ENCODE results near the gene CALHM6. TPM values are rescaled to one million over a fixed set of nuclear protein-coding genes. Genes with fewer than 3 reads are reported as not detected.

The CALHM6 gene
- polyA plus RNA-seq, 2 donors: 2.9 to 3.4 TPM

GRCh38 chr6:116451916-116452315 lies 9.3 kb upstream of the CALHM6 start:
- Histone ChIP-seq H3K27ac (ENCODE audit: low read depth in 2 of 2, low read length in 1 of 2) (no peak overlapping the region), H3K4me3 (ENCODE audit: low read depth in 1 of 2, low read length in 2 of 2) (no peak overlapping the region), H3K36me3 (ENCODE audit: control insufficient read depth in 2 of 2, insufficient read depth in 2 of 2, low read length in 1 of 2) (no peaks in the 10 kb centered on the region), H3K9me3 (ENCODE audit: control insufficient read depth in 2 of 2, insufficient read depth in 1 of 2, low read depth in 1 of 2, low read length in 1 of 2) (no peaks in the 10 kb centered on the region), H3K4me1 (ENCODE audit: control insufficient read depth in 2 of 2, insufficient read depth in 2 of 2, low read length in 1 of 2) (peaks cover 0 to 4% of the 10 kb centered on the region in 2 donors), H3K27me3 (ENCODE audit: control insufficient read depth in 1 of 2, insufficient read depth in 2 of 2, low read length in 2 of 2) (no peaks in the 10 kb centered on the region)

- H3K9me3 ChIP-seq (ENCODE audit: control insufficient read depth in 2 of 2, insufficient read depth in 1 of 2, low read depth in 1 of 2, low read length in 1 of 2): no peaks in the 10 kb centered on the region
- no peaks in the 10 kb centered on the region for H3K36me3 ChIP-seq (ENCODE audit: control insufficient read depth in 2 of 2, insufficient read depth in 2 of 2, low read length in 1 of 2)
- H3K27ac ChIP-seq (ENCODE audit: low read depth in 2 of 2, low read length in 1 of 2): no peak overlapping the region
- H3K27me3 ChIP-seq (ENCODE audit: control insufficient read depth in 1 of 2, insufficient read depth in 2 of 2, low read length in 2 of 2): no peaks in the 10 kb centered on the region
- WGBS, 2 donors: 92 to 95% methylated on average over 2 of the region's 2 CpGs
- H3K4me3 ChIP-seq (ENCODE audit: low read depth in 1 of 2, low read length in 2 of 2): no peak overlapping the region
- H3K4me1 ChIP-seq (ENCODE audit: control insufficient read depth in 2 of 2, insufficient read depth in 2 of 2, low read length in 1 of 2): peaks cover 0 to 4% of the 10 kb centered on the region in 2 donors
Observed at GRCh38 chr6:116452531-116452930, 8.6 kb upstream of the CALHM6 start.

GRCh38 chr6:116456106-116456505 lies 5.1 kb upstream of the CALHM6 start:
- 84 to 94% methylated on average over 3 of the region's 3 CpGs for WGBS, 2 donors
- Histone ChIP-seq H3K27ac (ENCODE audit: low read depth in 2 of 2, low read length in 1 of 2) (no peak overlapping the region), H3K36me3 (ENCODE audit: control insufficient read depth in 2 of 2, insufficient read depth in 2 of 2, low read length in 1 of 2) (no peaks in the 10 kb centered on the region)

GRCh38 chr6:116456927-116457326 lies 4.2 kb upstream of the CALHM6 start:
- no peaks in the 10 kb centered on the region for H3K36me3 ChIP-seq (ENCODE audit: control insufficient read depth in 2 of 2, insufficient read depth in 2 of 2, low read length in 1 of 2)
- H3K4me3 ChIP-seq (ENCODE audit: low read depth in 1 of 2, low read length in 2 of 2): no peak overlapping the region
- no peaks in the 10 kb centered on the region for H3K27me3 ChIP-seq (ENCODE audit: control insufficient read depth in 1 of 2, insufficient read depth in 2 of 2, low read length in 2 of 2)
- peaks cover 0 to 2% of the 10 kb centered on the region in 2 donors for H3K4me1 ChIP-seq (ENCODE audit: control insufficient read depth in 2 of 2, insufficient read depth in 2 of 2, low read length in 1 of 2)
- 75 to 80% methylated on average over 2 of the region's 2 CpGs for WGBS, 2 donors
- H3K9me3 ChIP-seq (ENCODE audit: control insufficient read depth in 2 of 2, insufficient read depth in 1 of 2, low read depth in 1 of 2, low read length in 1 of 2): no peaks in the 10 kb centered on the region
- no peak overlapping the region for H3K27ac ChIP-seq (ENCODE audit: low read depth in 2 of 2, low read length in 1 of 2)

More at GRCh38 chr6:116456106-116456505, 5.1 kb upstream of the CALHM6 start:
- H3K4me3 ChIP-seq (ENCODE audit: low read depth in 1 of 2, low read length in 2 of 2): no peak overlapping the region
- H3K27me3 ChIP-seq (ENCODE audit: control insufficient read depth in 1 of 2, insufficient read depth in 2 of 2, low read length in 2 of 2): no peaks in the 10 kb centered on the region
- no peaks in the 10 kb centered on the region for H3K4me1 ChIP-seq (ENCODE audit: control insufficient read depth in 2 of 2, insufficient read depth in 2 of 2, low read length in 1 of 2)
- H3K9me3 ChIP-seq (ENCODE audit: control insufficient read depth in 2 of 2, insufficient read depth in 1 of 2, low read depth in 1 of 2, low read length in 1 of 2): no peaks in the 10 kb centered on the region

- no peaks in the 10 kb centered on the region for H3K36me3 ChIP-seq (ENCODE audit: control insufficient read depth in 2 of 2, insufficient read depth in 2 of 2, low read length in 1 of 2)
- H3K27me3 ChIP-seq (ENCODE audit: control insufficient read depth in 1 of 2, insufficient read depth in 2 of 2, low read length in 2 of 2): peaks cover 0 to 3% of the 10 kb centered on the region in 2 donors
- no peak overlapping the region for H3K4me3 ChIP-seq (ENCODE audit: low read depth in 1 of 2, low read length in 2 of 2)
- H3K4me1 ChIP-seq (ENCODE audit: control insufficient read depth in 2 of 2, insufficient read depth in 2 of 2, low read length in 1 of 2): peaks cover 0 to 3% of the 10 kb centered on the region in 2 donors
- no peak overlapping the region for H3K27ac ChIP-seq (ENCODE audit: low read depth in 2 of 2, low read length in 1 of 2)
- H3K9me3 ChIP-seq (ENCODE audit: control insufficient read depth in 2 of 2, insufficient read depth in 1 of 2, low read depth in 1 of 2, low read length in 1 of 2): no peaks in the 10 kb centered on the region
- WGBS, 2 donors: 93 to 94% methylated on average over 9 of the region's 9 CpGs
Observed at GRCh38 chr6:116458264-116458663, 2.9 kb upstream of the CALHM6 start.

- Histone ChIP-seq H3K4me1 (ENCODE audit: control insufficient read depth in 2 of 2, insufficient read depth in 2 of 2, low read length in 1 of 2) (peaks cover 0 to 3% of the 10 kb centered on the region in 2 donors), H3K27ac (ENCODE audit: low read depth in 2 of 2, low read length in 1 of 2) (no peak overlapping the region), H3K9me3 (ENCODE audit: control insufficient read depth in 2 of 2, insufficient read depth in 1 of 2, low read depth in 1 of 2, low read length in 1 of 2) (no peaks in the 10 kb centered on the region), H3K36me3 (ENCODE audit: control insufficient read depth in 2 of 2, insufficient read depth in 2 of 2, low read length in 1 of 2) (no peaks in the 10 kb centered on the region), H3K4me3 (ENCODE audit: low read depth in 1 of 2, low read length in 2 of 2) (no peak overlapping the region), H3K27me3 (ENCODE audit: control insufficient read depth in 1 of 2, insufficient read depth in 2 of 2, low read length in 2 of 2) (peaks cover 0 to 3% of the 10 kb centered on the region in 2 donors)
- WGBS, 2 donors: 86 to 91% methylated on average over 4 of the region's 4 CpGs
Observed at GRCh38 chr6:116459927-116460326, 1.2 kb upstream of the CALHM6 start.

GRCh38 chr6:116461932-116462885 lies 1.0 kb downstream of the CALHM6 start:
- H3K4me1 ChIP-seq (ENCODE audit: control insufficient read depth in 2 of 2, insufficient read depth in 2 of 2, low read length in 1 of 2): peaks cover 0 to 3% of the 10 kb centered on the region in 2 donors
- no peaks in the 10 kb centered on the region for H3K9me3 ChIP-seq (ENCODE audit: control insufficient read depth in 2 of 2, insufficient read depth in 1 of 2, low read depth in 1 of 2, low read length in 1 of 2)
- no peaks in the 10 kb centered on the region for H3K36me3 ChIP-seq (ENCODE audit: control insufficient read depth in 2 of 2, insufficient read depth in 2 of 2, low read length in 1 of 2)
- H3K4me3 ChIP-seq (ENCODE audit: low read depth in 1 of 2, low read length in 2 of 2): peak overlapping the region; percentile 43 to 44
- WGBS, 2 donors: 11 to 13% methylated on average over 81 to 84 of the region's 84 CpGs
- H3K27me3 ChIP-seq (ENCODE audit: control insufficient read depth in 1 of 2, insufficient read depth in 2 of 2, low read length in 2 of 2): peaks cover 0 to 3% of the 10 kb centered on the region in 2 donors
- peak overlapping the region in 1 of 2 donors; percentile 17 for H3K27ac ChIP-seq (ENCODE audit: low read depth in 2 of 2, low read length in 1 of 2)

- H3K4me3 ChIP-seq (ENCODE audit: low read depth in 1 of 2, low read length in 2 of 2): no peak overlapping the region
- no peaks in the 10 kb centered on the region for H3K36me3 ChIP-seq (ENCODE audit: control insufficient read depth in 2 of 2, insufficient read depth in 2 of 2, low read length in 1 of 2)
- H3K27me3 ChIP-seq (ENCODE audit: control insufficient read depth in 1 of 2, insufficient read depth in 2 of 2, low read length in 2 of 2): peaks cover 0 to 3% of the 10 kb centered on the region in 2 donors
- no peak overlapping the region for H3K27ac ChIP-seq (ENCODE audit: low read depth in 2 of 2, low read length in 1 of 2)
- H3K9me3 ChIP-seq (ENCODE audit: control insufficient read depth in 2 of 2, insufficient read depth in 1 of 2, low read depth in 1 of 2, low read length in 1 of 2): no peaks in the 10 kb centered on the region
- 92 to 93% methylated on average over 4 of the region's 4 CpGs for WGBS, 2 donors
- peaks cover 0 to 3% of the 10 kb centered on the region in 2 donors for H3K4me1 ChIP-seq (ENCODE audit: control insufficient read depth in 2 of 2, insufficient read depth in 2 of 2, low read length in 1 of 2)
Observed at GRCh38 chr6:116463301-116463700, 2.1 kb downstream of the CALHM6 start.

- peaks cover 0 to 3% of the 10 kb centered on the region in 2 donors for H3K27me3 ChIP-seq (ENCODE audit: control insufficient read depth in 1 of 2, insufficient read depth in 2 of 2, low read length in 2 of 2)
- no peak overlapping the region for H3K4me3 ChIP-seq (ENCODE audit: low read depth in 1 of 2, low read length in 2 of 2)
- 36 to 57% methylated on average over 5 of the region's 5 CpGs for WGBS, 2 donors
- no peak overlapping the region for H3K27ac ChIP-seq (ENCODE audit: low read depth in 2 of 2, low read length in 1 of 2)
- H3K4me1 ChIP-seq (ENCODE audit: control insufficient read depth in 2 of 2, insufficient read depth in 2 of 2, low read length in 1 of 2): peaks cover 0 to 3% of the 10 kb centered on the region in 2 donors
- no peaks in the 10 kb centered on the region for H3K9me3 ChIP-seq (ENCODE audit: control insufficient read depth in 2 of 2, insufficient read depth in 1 of 2, low read depth in 1 of 2, low read length in 1 of 2)
- H3K36me3 ChIP-seq (ENCODE audit: control insufficient read depth in 2 of 2, insufficient read depth in 2 of 2, low read length in 1 of 2): no peaks in the 10 kb centered on the region
Observed at GRCh38 chr6:116465246-116465645, 4.1 kb downstream of the CALHM6 start.
